HG02970 (cell line): ENCODE results near the gene SRP72.
A peak's percentile ranks its signal among the peaks of the same experiment; 100 is the strongest.
"Not testable (repeated sequence)": the region's sequence is repeated elsewhere in the genome, so short reads cannot be mapped to it uniquely, and the experiment has no call there.

Experiments
- ATAC-seq: cut with Tn5 transposase; IDR thresholded peaks from one replicate; pipeline ENCODE4 v1.9.1; 2021; ENCODE audit warnings: mild to moderate bottlenecking, moderate library complexity, moderate number of reproducible peaks; ENCODE audit not compliant: unreplicated experiment, low FRiP score

The SRP72 gene, protein sequence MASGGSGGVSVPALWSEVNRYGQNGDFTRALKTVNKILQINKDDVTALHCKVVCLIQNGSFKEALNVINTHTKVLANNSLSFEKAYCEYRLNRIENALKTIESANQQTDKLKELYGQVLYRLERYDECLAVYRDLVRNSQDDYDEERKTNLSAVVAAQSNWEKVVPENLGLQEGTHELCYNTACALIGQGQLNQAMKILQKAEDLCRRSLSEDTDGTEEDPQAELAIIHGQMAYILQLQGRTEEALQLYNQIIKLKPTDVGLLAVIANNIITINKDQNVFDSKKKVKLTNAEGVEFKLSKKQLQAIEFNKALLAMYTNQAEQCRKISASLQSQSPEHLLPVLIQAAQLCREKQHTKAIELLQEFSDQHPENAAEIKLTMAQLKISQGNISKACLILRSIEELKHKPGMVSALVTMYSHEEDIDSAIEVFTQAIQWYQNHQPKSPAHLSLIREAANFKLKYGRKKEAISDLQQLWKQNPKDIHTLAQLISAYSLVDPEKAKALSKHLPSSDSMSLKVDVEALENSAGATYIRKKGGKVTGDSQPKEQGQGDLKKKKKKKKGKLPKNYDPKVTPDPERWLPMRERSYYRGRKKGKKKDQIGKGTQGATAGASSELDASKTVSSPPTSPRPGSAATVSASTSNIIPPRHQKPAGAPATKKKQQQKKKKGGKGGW

GRCh38 chr4:56467284-56468096, at the start of gene SRP72:
SRP72 (plus strand) TSS chr4:56467617; CDS start chr4:56467636, 19 bp downstream.
- peak; percentile 91 for ATAC-seq

DNA sequence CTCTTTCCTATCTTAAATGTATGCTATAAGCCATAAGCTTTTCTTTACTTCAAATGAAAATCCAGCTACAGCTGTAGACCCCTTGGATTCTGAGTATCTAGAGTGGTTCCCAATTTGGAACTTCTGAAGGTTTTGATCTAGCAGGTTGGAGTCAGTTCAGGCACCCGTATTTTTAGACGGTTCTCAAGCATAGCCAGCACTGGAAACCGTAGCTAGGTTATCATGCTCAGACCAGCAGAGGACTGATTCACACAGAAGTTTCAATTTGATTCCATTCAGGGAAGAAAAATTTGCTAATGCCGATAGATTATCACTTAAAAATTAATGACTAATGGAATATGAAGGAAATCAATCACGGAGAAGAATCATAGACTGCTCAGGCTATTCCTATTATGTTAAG, 43.2 kb upstream of the SRP72 start:
- no peak for ATAC-seq

DNA sequence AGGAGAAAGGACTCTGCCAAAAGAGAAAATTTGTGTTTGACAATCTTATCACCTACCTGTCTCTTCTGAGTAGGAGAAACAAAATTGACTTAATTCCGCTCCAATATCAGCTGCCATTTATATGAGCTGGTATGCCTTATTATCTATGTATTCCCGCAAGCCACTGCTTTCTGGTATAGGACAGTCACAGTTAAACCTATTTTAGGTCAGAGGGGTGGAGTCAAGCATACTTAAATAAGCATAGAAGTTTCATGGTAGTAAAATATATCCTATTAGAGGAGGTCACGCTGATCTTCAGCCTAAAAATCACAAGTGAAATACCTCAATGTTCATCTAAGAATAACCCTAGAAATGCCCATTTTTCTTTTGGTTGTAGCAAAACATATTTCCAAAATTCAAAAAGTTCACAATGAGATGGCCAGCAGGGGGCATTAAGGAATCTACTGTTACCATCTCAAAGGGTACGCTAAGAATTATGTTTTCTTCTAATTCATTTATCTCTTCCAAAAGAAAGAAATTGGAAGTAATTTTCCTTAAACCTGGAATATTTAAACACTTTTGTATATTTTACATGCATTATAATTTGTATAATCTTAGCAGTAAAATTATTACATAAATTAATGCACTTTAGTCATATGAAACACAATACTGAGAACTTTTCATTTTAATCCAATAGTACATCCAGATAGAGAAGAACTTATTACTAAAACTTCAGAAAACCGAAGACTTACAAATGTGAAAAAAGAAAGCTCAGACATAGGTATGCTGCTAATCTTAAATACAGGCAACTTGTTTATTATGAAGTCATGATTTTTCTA, 42.5 kb upstream of the SRP72 start:
- no peak for ATAC-seq

DNA sequence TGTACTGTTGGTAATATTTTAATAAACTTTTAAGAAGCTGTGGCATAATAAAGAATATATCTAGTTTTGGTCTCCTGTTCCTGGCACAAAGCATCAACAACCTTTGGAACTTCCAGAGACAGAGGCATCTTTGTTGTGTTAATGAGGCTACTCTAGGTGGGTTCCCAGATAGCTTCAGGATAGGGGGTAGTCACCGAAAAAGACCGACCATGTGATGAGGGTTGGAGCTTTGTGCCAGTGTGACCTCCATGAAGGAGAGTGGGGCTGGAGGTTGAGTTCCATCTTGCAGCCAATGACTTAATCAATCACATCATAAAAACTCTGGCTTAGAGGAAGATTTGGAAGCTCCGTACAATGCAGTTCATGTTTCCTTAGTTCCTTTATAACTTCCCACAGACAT, 41.9 kb upstream of the SRP72 start:
- no peak for ATAC-seq

DNA sequence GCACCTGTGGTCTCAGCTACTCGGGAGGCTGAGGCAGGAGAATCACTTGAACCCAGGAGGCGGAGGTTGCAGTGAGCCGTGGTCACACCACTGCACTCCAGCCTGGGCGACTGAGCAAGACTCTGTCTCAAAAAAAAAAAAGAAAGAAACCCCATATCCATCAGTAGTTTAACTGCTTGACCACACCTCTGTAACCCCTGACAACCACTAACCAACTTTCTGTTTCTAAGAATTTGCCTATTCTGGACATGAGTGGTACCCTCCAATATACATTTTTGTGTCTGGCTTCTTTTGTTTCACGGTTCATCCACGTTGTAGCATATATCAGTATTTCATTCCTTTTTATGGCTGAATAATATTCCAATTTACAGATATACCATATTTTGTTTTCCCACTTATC, 41.1 kb upstream of the SRP72 start:
- no peak for ATAC-seq

GRCh38 chr4:56427179-56427578, 40.2 kb upstream of the SRP72 start:
- ATAC-seq, result no peak

DNA sequence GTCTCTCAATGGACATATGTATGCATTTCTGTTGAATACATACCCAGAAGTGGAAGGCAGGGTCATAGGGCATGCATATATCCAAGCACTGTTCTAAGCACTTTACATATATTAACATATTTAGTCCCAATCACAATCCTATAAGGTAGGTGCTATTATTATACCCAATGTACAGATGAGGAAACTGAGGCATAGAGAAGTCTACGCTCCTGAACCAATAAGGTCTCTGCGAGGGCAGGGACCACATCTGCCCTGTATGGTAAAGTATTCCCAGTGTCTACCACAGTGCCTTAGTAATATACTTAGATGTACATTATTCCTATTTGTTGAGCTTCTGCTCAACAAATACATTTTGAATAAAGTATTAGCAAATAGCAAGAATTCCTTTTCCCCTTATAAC, 37.2 kb upstream of the SRP72 start:
- no peak for ATAC-seq

- no peak for ATAC-seq
Measured at GRCh38 chr4:56433280-56433679, 34.1 kb upstream of the SRP72 start.

GRCh38 chr4:56434599-56435139, 32.7 kb upstream of the SRP72 start:
- peak; percentile 6 for ATAC-seq

DNA sequence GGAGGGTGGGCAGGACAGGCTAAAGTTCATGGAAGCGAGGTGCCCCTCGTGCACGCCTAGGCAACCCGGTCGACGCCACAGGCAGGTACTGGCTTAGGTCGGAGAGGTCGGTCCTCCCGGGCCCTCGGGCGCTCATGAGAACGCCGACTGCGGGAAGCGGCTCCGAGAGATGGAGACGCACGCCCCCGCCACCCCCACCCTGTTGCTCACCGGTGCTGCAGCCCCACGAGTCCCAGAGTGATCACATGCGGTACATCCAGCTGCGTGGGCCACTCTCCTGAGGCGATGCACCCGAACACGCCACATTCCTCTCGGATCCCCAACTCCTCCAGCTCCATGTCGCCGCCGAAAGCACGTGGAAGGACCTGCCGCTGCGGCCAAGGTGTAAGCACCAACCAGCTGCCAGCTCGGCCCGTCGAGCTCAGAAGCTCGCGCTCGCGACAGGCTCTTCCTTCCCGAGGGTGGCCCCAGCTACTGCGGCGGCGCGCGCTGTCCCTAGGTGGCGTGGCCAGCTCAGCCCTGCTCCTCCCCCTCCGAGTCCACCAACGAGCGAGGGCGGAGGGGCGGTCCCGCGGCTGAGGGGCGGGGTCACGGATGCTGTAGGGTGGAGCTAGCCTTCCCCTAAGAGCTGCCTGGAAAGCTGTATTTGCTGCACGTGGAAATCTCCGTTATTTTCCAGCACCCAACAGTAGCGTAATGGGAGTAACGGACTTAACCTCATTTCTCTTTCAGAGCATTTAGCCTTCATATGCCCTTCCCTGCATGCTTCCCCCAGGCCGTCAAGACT, 32.1 kb upstream of the SRP72 start, which contains the start of gene PPAT:
PPAT (minus strand) TSS at position 476 of the 787 bp plus-strand sequence; CDS start at position 338, 138 bp downstream.
- peak; percentile 74 for ATAC-seq

DNA sequence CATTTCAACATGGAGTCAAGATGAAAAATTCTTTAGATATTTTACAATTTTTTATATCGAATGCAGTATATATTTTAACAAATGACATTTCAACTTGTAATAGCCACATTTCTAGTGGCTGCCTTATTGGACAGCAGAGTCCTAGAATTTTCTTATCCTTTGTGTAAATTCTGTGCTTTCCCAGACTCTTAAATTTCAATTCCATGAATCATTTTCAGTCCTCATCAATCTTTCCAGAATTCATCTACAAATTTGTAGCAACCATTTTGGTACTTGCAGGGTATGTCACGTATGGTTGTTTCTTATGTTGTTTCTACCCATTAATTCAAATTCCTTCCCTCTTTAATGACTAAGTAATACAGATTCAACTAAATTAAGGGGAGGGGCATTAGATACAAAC, 28.7 kb upstream of the SRP72 start:
- no peak for ATAC-seq

- ATAC-seq, result no peak
Measured at GRCh38 chr4:56440983-56441382, 26.4 kb upstream of the SRP72 start.

DNA sequence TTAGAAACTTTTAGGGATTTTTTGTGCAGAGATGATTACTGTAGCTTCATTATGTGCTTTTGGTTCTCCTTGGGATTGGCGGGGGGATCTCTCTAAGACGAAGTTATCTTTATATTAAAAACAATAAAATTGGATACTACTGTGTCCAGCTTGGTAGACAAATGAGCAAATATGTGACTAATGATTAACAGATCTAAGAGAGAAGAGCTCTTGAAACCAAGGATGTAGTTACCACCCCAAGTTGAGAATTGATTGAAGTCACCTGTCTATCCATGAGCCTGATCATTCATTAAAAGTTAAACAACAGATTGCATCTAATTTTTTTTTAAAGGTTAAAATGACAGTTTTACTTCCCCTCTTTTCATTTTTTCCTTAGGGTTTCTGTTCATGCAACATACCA, 22.7 kb upstream of the SRP72 start:
- ATAC-seq, result no peak

DNA sequence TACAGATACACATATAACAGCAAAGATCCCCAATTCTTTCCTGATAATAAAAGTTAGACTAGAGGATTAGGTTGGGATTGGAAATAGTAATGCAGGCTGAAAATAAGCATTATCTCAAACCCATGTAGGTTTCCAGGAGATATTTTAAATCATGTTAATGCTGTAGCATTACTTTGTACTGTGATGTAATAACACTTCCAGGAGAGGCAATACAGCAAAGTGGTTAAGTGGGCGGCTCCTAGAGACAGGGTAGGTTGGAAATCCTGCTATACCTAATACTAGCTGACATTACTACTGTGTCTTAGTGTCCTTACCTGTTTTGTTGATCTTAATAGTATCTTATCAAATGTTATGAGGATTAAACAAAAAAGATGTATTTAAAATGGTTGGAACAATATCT, 21.7 kb upstream of the SRP72 start:
- ATAC-seq, result no peak

DNA sequence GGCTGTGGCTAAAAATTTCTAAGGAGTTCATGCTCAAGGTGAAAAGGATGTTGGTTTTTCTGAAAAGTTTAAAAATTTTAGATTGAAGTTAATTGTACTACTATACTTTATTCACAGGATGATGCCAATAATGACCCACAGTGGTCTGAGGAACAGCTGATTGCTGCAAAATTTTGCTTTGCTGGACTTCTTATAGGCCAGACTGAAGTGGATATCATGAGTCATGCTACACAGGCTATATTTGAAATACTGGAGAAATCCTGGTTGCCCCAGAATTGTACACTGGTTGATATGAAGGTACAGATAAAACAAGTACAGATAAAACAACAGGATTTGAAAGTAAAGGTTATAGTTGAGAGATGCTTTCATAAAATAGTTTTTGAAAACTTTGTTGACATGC, 19.1 kb upstream of the SRP72 start:
- no peak for ATAC-seq

- not testable (repeated sequence) for ATAC-seq
Measured at GRCh38 chr4:56449475-56449874, 17.9 kb upstream of the SRP72 start.

GRCh38 chr4:56450342-56450741, 17.1 kb upstream of the SRP72 start:
- no peak for ATAC-seq

DNA sequence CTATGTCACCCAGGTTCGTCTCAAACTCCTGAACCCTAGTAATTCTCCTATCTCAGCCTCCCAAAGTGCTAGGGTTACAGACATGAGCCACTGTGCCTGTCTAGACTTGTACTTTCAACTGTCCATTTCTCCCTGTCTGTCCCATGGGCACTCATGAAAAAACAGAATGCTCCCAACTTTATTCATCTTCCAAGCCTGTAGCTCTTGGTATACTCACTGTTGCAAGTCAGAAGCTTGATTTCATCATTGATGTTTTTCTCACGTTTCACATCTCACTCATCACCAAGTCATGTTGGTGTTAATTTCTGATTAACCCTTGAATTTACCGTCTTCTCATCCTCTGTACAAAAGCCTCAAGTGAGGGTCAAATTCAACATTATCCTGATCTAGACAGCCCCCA, 7.3 kb upstream of the SRP72 start:
- no peak for ATAC-seq

- no peak for ATAC-seq
Measured at GRCh38 chr4:56462157-56462556, 5.3 kb upstream of the SRP72 start.
